Astrocyte of the cerebellum (primary cell): ENCODE measurements around the gene PI16.

Experiments used
- DNase-seq: peaks from one replicate; pipeline ENCODE4 v3.0.0-alpha.2; 2011; ENCODE audit warnings: low read depth
- H3K4me3 ChIP-seq: 2 replicates; pipeline ENCODE4 v1.5.1; 2011; ENCODE audit warnings: mild to moderate bottlenecking, low read depth, low read length, moderate library complexity
- in situ Hi-C: cut with HindIII; loops from 2 replicates; pipeline ENCODE4 v1.10.0; 2017; ENCODE audit warnings: low sequenced_read_pairs
- TF ChIP-seq, protein P1 (sequence below): IDR thresholded peaks from 2 replicates; pipeline ENCODE4 v1.5.1; 2012; ENCODE audit warnings: low read length, low read depth, moderate library complexity, mild to moderate bottlenecking; ENCODE audit errors: missing control alignments

Gene PI16

DNA sequence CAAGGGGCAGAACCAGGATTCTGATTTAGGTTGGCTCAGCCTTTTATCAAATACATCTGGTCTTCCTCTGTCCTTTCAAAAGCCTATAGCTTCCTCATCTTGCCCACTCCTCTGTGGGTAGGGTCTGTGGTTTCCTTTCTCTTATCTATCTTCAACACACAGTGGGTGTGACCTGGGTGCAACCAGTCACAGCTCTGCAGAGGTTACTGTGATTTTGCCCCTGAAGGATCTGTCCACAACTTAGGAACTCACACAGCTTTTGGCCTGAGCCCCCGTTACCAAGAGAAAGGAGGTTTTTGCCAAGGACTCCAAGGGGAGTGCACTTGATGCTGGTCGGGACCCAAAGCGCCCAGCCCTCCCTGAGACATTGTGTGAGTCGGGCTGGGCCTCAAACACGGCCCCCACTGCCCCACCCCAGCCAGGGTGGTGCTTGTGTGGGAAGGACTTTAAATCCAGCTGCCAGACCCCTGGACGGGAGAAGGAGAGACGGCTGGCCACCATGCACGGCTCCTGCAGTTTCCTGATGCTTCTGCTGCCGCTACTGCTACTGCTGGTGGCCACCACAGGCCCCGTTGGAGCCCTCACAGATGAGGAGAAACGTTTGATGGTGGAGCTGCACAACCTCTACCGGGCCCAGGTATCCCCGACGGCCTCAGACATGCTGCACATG is at the start of gene PI16:
PI16 (plus strand) TSS at position 477 of the 670 bp plus-strand sequence; CDS start at position 500, 23 bp downstream.
- no peak for DNase-seq
- in situ Hi-C loops: no loop called here
- no peak within 1 kb of the TSS for H3K4me3 ChIP-seq
- TF ChIP-seq, protein P1, sequence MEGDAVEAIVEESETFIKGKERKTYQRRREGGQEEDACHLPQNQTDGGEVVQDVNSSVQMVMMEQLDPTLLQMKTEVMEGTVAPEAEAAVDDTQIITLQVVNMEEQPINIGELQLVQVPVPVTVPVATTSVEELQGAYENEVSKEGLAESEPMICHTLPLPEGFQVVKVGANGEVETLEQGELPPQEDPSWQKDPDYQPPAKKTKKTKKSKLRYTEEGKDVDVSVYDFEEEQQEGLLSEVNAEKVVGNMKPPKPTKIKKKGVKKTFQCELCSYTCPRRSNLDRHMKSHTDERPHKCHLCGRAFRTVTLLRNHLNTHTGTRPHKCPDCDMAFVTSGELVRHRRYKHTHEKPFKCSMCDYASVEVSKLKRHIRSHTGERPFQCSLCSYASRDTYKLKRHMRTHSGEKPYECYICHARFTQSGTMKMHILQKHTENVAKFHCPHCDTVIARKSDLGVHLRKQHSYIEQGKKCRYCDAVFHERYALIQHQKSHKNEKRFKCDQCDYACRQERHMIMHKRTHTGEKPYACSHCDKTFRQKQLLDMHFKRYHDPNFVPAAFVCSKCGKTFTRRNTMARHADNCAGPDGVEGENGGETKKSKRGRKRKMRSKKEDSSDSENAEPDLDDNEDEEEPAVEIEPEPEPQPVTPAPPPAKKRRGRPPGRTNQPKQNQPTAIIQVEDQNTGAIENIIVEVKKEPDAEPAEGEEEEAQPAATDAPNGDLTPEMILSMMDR: no peak

GRCh38 chr6:36904851-36905393 is 49.6 kb upstream of the PI16 start:
- no peak overlapping the region for H3K4me3 ChIP-seq
- TF ChIP-seq, protein P1: no peak
- in situ Hi-C loops: loop anchor here (5.0 kb wide), 1 partner anchor 93 kb away; no protein-coding TSS in a partner anchor
- no peak for DNase-seq

- TF ChIP-seq, protein P1: no peak
- in situ Hi-C loops: loop anchor here (5.0 kb wide), 1 partner anchor 94 kb away; no protein-coding TSS in a partner anchor
Observed at GRCh38 chr6:36906539-36907325, 47.8 kb upstream of the PI16 start.

DNA sequence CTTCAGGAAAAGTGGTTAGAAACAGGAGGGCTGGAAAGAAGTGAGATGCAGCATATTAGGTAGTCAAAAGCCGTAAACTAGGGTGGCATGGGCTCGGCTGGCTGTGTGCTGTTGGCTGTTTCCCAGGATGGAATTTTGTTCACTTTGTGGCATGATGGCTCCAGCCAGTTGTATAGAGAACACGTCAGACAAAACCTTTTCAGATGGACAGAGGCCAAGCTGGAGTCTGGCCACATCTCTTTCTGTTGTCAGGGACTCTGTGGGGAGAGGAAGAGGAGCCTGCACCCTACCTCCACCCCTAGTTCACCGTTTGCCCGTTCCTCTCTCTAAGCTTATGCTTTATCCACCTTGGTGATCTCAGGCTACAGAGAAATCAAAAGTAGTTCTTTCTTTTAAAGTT is 46.8 kb upstream of the PI16 start:
- H3K4me3 ChIP-seq: no peak overlapping the region
- in situ Hi-C loops: loop anchor here (5.0 kb wide), 1 partner anchor 95 kb away; no protein-coding TSS in a partner anchor
- DNase-seq: peak; percentile 31
- TF ChIP-seq, protein P1: no peak

More at GRCh38 chr6:36906539-36907325, 47.8 kb upstream of the PI16 start:
- no peak for DNase-seq
- no peak overlapping the region for H3K4me3 ChIP-seq

- H3K4me3 ChIP-seq: no peak overlapping the region
- TF ChIP-seq, protein P1: no peak
- no peak for DNase-seq
- in situ Hi-C loops: loop anchor here (5.0 kb wide), 1 partner anchor 96 kb away; no protein-coding TSS in a partner anchor
Observed at GRCh38 chr6:36908747-36909146, 45.8 kb upstream of the PI16 start.

GRCh38 chr6:36912030-36912454 is 42.5 kb upstream of the PI16 start:
- no peak for DNase-seq
- in situ Hi-C loops: no loop called here
- TF ChIP-seq, protein P1: no peak
- H3K4me3 ChIP-seq: no peak overlapping the region
